GM23248 (cell line): ENCODE measurements around the gene COL27A1.

Experiments
- EZH2 ChIP-seq: fragments of 200-600 bp; sonication (generic); IDR thresholded peaks from 2 replicates; pipeline ENCODE4 v1.6.1; 2018; ENCODE audit warnings: antibody characterized with exemption, mild to moderate bottlenecking; ENCODE audit not compliant: insufficient read depth, poor library complexity, severe bottlenecking
- EZH2phosphoT487 ChIP-seq: fragments of 200-600 bp; sonication (generic); IDR thresholded peaks from 2 replicates; pipeline ENCODE4 v1.6.1; 2018; ENCODE audit warnings: antibody characterized with exemption, moderate library complexity, mild to moderate bottlenecking, low read depth; ENCODE audit not compliant: insufficient read depth

DNA sequence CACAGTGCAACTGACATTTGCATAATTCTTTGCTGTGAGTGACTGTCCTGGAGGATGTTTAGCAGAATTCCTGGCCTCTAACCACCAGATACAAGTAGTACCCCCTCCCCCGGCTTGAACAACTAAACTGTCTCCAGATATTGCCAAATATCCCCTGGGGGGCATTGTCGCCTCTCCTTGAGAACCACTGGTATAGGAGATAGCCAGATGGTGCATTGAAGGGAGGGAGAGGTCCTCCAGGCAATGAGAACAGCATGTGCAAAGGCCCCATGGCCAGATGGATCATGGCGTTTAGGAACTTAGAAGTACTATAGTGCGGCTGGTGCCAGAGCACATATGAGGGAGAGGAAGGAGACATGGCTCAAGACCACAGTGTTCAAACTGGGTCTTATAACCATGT, 148.6 kb downstream of the COL27A1 start:
- TF ChIP-seq EZH2phosphoT487 = no peak
- no peak for TF ChIP-seq EZH2
